ENCODE data around the gene EEF1AKMT3.

The EEF1AKMT3 gene

DNA sequence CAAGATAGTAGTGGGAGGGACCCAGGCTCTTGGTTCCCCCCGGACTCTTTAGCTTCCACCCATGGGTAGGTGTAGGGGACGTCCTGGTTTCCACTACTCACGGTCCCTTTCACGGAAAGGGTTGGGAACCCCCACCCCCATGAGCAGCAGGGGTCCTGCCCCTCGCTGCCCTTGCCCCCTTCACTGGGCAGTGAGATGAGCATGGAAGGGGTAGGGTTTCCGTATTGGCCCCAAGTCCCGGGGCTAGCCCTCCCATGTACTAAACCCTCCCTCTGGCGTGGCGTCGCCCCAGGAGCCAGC is 46.6 kb upstream of the EEF1AKMT3 start:
- H3K4me3 ChIP-seq (ENCODE audit: control insufficient read depth in 1 of 7, extremely low read depth in 1 of 7, insufficient read depth in 4 of 7, low read depth in 2 of 7, low read length in 6 of 7), result no peak overlapping the region
- H3K27me3 ChIP-seq (replicated peaks in 2 of 5; ENCODE audit: control insufficient read depth in 4 of 5, insufficient read depth in 5 of 5, low read length in 4 of 5), result no peaks in the 10 kb centered on the region
- peaks cover 0 to 2% (median 0%) of the 10 kb centered on the region in 4 experiments for H3K4me1 ChIP-seq (ENCODE audit: control extremely low read depth in 1 of 4, control insufficient read depth in 4 of 4, insufficient read depth in 4 of 4, low read length in 3 of 4)
- no peak overlapping the region for H3K27ac ChIP-seq (ENCODE audit: insufficient read depth in 1 of 2, low read depth in 1 of 2, low read length in 2 of 2, poor library complexity in 1 of 2, severe bottlenecking in 2 of 2)
- no peaks in the 10 kb centered on the region for H3K9me3 ChIP-seq (ENCODE audit: control extremely low read depth in 1 of 5, control insufficient read depth in 4 of 5, insufficient read depth in 2 of 5, low read depth in 1 of 5, low read length in 4 of 5)
- WGBS (ENCODE audit: insufficient coverage), result 92% methylated on average over 8 of the region's 10 CpGs
- POLR2A ChIA-PET, result no interaction called here
- DNase-seq, result no peak
- CTCF ChIA-PET, result interaction anchor here (1.0 to 2.7 kb wide), 3 partner anchors 13 to 145 kb away, joined by 3 to 11 read pairs (median 10); partner anchors contain the start of gene AGAP2
- H3K36me3 ChIP-seq (ENCODE audit: control insufficient read depth in 4 of 4, insufficient read depth in 4 of 4, low read length in 3 of 4), result peaks cover 13 to 82% (median 49%) of the 10 kb centered on the region in 4 experiments

GRCh38 chr12:57726151-57726883 is 46.1 kb upstream of the EEF1AKMT3 start:
- Histone ChIP-seq H3K9me3 (ENCODE audit: control extremely low read depth in 1 of 5, control insufficient read depth in 4 of 5, insufficient read depth in 2 of 5, low read depth in 1 of 5, low read length in 4 of 5) (no peaks in the 10 kb centered on the region), H3K36me3 (ENCODE audit: control insufficient read depth in 4 of 4, insufficient read depth in 4 of 4, low read length in 3 of 4) (peaks cover 9 to 82% (median 51%) of the 10 kb centered on the region in 4 experiments), H3K27ac (ENCODE audit: insufficient read depth in 1 of 2, low read depth in 1 of 2, low read length in 2 of 2, poor library complexity in 1 of 2, severe bottlenecking in 2 of 2) (no peak overlapping the region), H3K4me3 (ENCODE audit: control insufficient read depth in 1 of 7, extremely low read depth in 1 of 7, insufficient read depth in 4 of 7, low read depth in 2 of 7, low read length in 6 of 7) (peak overlapping the region in 1 of 7 experiments; percentile 43), H3K4me1 (ENCODE audit: control extremely low read depth in 1 of 4, control insufficient read depth in 4 of 4, insufficient read depth in 4 of 4, low read length in 3 of 4) (peaks cover 0 to 2% (median 0%) of the 10 kb centered on the region in 4 experiments), H3K27me3 (replicated peaks in 2 of 5; ENCODE audit: control insufficient read depth in 4 of 5, insufficient read depth in 5 of 5, low read length in 4 of 5) (no peaks in the 10 kb centered on the region)
- ChIA-PET CTCF (interaction anchor here (1.0 to 2.7 kb wide), 3 partner anchors 13 to 145 kb away, joined by 3 to 11 read pairs (median 10); partner anchors contain the start of gene AGAP2), POLR2A (no interaction called here)
- DNase-seq, result peak; percentile 22 to 65 (median 62)
- 93% methylated on average over 50 of the region's 79 CpGs for WGBS (ENCODE audit: insufficient coverage)

- no peak for DNase-seq
- H3K27ac ChIP-seq (ENCODE audit: insufficient read depth in 1 of 2, low read depth in 1 of 2, low read length in 2 of 2, poor library complexity in 1 of 2, severe bottlenecking in 2 of 2), result no peak overlapping the region
- ChIA-PET POLR2A (no interaction called here), CTCF (interaction anchor here (1.5 to 2.7 kb wide), 3 partner anchors 12 to 28 kb away, joined by 4 to 11 read pairs (median 10); partner anchors contain the start of gene AGAP2)
- H3K4me3 ChIP-seq (ENCODE audit: control insufficient read depth in 1 of 7, extremely low read depth in 1 of 7, insufficient read depth in 4 of 7, low read depth in 2 of 7, low read length in 6 of 7), result no peak overlapping the region
- peaks cover 4 to 82% (median 51%) of the 10 kb centered on the region in 4 experiments for H3K36me3 ChIP-seq (ENCODE audit: control insufficient read depth in 4 of 4, insufficient read depth in 4 of 4, low read length in 3 of 4)
- peaks cover 0 to 2% (median 0%) of the 10 kb centered on the region in 4 experiments for H3K4me1 ChIP-seq (ENCODE audit: control extremely low read depth in 1 of 4, control insufficient read depth in 4 of 4, insufficient read depth in 4 of 4, low read length in 3 of 4)
- 98% methylated on average over 61 of the region's 76 CpGs for WGBS (ENCODE audit: insufficient coverage)
- no peaks in the 10 kb centered on the region for H3K9me3 ChIP-seq (ENCODE audit: control extremely low read depth in 1 of 5, control insufficient read depth in 4 of 5, insufficient read depth in 2 of 5, low read depth in 1 of 5, low read length in 4 of 5)
- H3K27me3 ChIP-seq (replicated peaks in 2 of 5; ENCODE audit: control insufficient read depth in 4 of 5, insufficient read depth in 5 of 5, low read length in 4 of 5), result no peaks in the 10 kb centered on the region
These were observed 45.3 kb upstream of the EEF1AKMT3 start for GRCh38 chr12:57726884-57727757.

- no peak for DNase-seq
- POLR2A ChIA-PET, result interaction anchor here (0.7 kb wide), 1 partner anchor 14 kb away, joined by 4 read pairs; no protein-coding TSS in a partner anchor
- WGBS (ENCODE audit: insufficient coverage), result over 99% methylated on average over 10 of the region's 21 CpGs
- no peaks in the 10 kb centered on the region for H3K27me3 ChIP-seq (replicated peaks in 2 of 5; ENCODE audit: control insufficient read depth in 4 of 5, insufficient read depth in 5 of 5, low read length in 4 of 5)
- no peaks in the 10 kb centered on the region for H3K9me3 ChIP-seq (ENCODE audit: control extremely low read depth in 1 of 5, control insufficient read depth in 4 of 5, insufficient read depth in 2 of 5, low read depth in 1 of 5, low read length in 4 of 5)
- H3K4me1 ChIP-seq (ENCODE audit: control extremely low read depth in 1 of 4, control insufficient read depth in 4 of 4, insufficient read depth in 4 of 4, low read length in 3 of 4), result peaks cover 0 to 2% (median 0%) of the 10 kb centered on the region in 4 experiments
- peaks cover 8 to 86% (median 56%) of the 10 kb centered on the region in 4 experiments for H3K36me3 ChIP-seq (ENCODE audit: control insufficient read depth in 4 of 4, insufficient read depth in 4 of 4, low read length in 3 of 4)
- CTCF ChIA-PET, result interaction anchor here (1.5 to 2.7 kb wide), 4 partner anchors 11 to 29 kb away, joined by 4 to 10 read pairs (median 6); partner anchors contain the start of gene AGAP2
- no peak overlapping the region for H3K4me3 ChIP-seq (ENCODE audit: control insufficient read depth in 1 of 7, extremely low read depth in 1 of 7, insufficient read depth in 4 of 7, low read depth in 2 of 7, low read length in 6 of 7)
- no peak overlapping the region for H3K27ac ChIP-seq (ENCODE audit: insufficient read depth in 1 of 2, low read depth in 1 of 2, low read length in 2 of 2, poor library complexity in 1 of 2, severe bottlenecking in 2 of 2)
These were observed 44.5 kb upstream of the EEF1AKMT3 start for GRCh38 chr12:57727758-57728395.

- no peak for DNase-seq
- ChIA-PET POLR2A (no interaction called here), CTCF (interaction anchor here (0.6 to 2.7 kb wide), 4 partner anchors 12 to 481 kb away, joined by 3 to 9 read pairs (median 4); no protein-coding TSS in a partner anchor)
- Histone ChIP-seq H3K36me3 (ENCODE audit: control insufficient read depth in 4 of 4, insufficient read depth in 4 of 4, low read length in 3 of 4) (peaks cover 12 to 90% (median 70%) of the 10 kb centered on the region in 4 experiments), H3K4me3 (ENCODE audit: control insufficient read depth in 1 of 7, extremely low read depth in 1 of 7, insufficient read depth in 4 of 7, low read depth in 2 of 7, low read length in 6 of 7) (no peak overlapping the region), H3K27me3 (replicated peaks in 2 of 5; ENCODE audit: control insufficient read depth in 4 of 5, insufficient read depth in 5 of 5, low read length in 4 of 5) (no peaks in the 10 kb centered on the region), H3K27ac (ENCODE audit: insufficient read depth in 1 of 2, low read depth in 1 of 2, low read length in 2 of 2, poor library complexity in 1 of 2, severe bottlenecking in 2 of 2) (no peak overlapping the region), H3K9me3 (ENCODE audit: control extremely low read depth in 1 of 5, control insufficient read depth in 4 of 5, insufficient read depth in 2 of 5, low read depth in 1 of 5, low read length in 4 of 5) (no peaks in the 10 kb centered on the region), H3K4me1 (ENCODE audit: control extremely low read depth in 1 of 4, control insufficient read depth in 4 of 4, insufficient read depth in 4 of 4, low read length in 3 of 4) (peaks cover 0 to 2% (median 0%) of the 10 kb centered on the region in 4 experiments)
- WGBS (ENCODE audit: insufficient coverage), result 65% methylated on average over 3 of the region's 5 CpGs
These were observed 43.0 kb upstream of the EEF1AKMT3 start for GRCh38 chr12:57729321-57729844.

DNA sequence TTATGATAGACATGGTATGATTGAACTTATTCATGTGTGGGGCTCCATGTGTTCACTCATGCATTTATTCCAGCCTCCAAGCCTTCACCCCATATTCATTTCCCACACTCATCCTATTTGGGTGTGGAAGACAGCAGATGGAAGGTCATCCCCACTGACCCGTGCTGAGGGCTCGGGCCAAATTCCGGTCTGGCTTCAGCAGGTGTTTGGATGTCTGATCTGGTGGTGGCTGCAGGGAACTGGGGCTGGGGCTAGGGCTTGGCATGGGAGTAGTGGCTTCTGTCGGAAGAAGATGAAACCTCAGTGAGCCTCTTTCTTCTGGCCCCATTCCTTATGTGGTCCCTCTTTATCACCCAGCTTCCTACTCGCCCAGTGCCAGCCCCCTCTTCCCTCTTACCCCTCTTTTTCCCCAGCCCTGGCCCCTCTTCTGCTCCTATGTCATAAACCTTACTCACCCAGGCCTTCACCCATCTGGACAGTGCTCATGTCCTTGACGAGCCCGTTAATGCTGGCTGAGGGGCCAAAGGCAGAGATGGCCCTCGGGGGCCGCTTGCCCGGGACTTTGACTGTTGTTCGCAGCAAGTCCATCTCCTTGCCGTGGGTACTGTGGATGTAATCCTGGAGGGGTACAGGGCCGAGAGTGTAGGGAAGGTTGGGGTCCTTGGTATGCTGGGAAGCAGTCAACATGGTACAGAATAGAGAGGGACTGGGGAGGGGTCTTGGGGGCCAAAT is 41.9 kb upstream of the EEF1AKMT3 start:
- POLR2A ChIA-PET, result interaction anchor here (1.2 kb wide), 1 partner anchor 10 kb away, joined by 7 read pairs; no protein-coding TSS in a partner anchor
- 97% methylated on average over 7 of the region's 13 CpGs for WGBS (ENCODE audit: insufficient coverage)

More for the DNA sequence above, 41.9 kb upstream of the EEF1AKMT3 start:
- H3K9me3 ChIP-seq (ENCODE audit: control extremely low read depth in 1 of 5, control insufficient read depth in 4 of 5, insufficient read depth in 2 of 5, low read depth in 1 of 5, low read length in 4 of 5), result no peaks in the 10 kb centered on the region
- no peak overlapping the region for H3K27ac ChIP-seq (ENCODE audit: insufficient read depth in 1 of 2, low read depth in 1 of 2, low read length in 2 of 2, poor library complexity in 1 of 2, severe bottlenecking in 2 of 2)
- DNase-seq, result no peak
- no peaks in the 10 kb centered on the region for H3K27me3 ChIP-seq (replicated peaks in 2 of 5; ENCODE audit: control insufficient read depth in 4 of 5, insufficient read depth in 5 of 5, low read length in 4 of 5)
- no peak overlapping the region for H3K4me3 ChIP-seq (ENCODE audit: control insufficient read depth in 1 of 7, extremely low read depth in 1 of 7, insufficient read depth in 4 of 7, low read depth in 2 of 7, low read length in 6 of 7)
- H3K36me3 ChIP-seq (ENCODE audit: control insufficient read depth in 4 of 4, insufficient read depth in 4 of 4, low read length in 3 of 4), result peaks cover 14 to 95% (median 79%) of the 10 kb centered on the region in 4 experiments
- no peaks in the 10 kb centered on the region for H3K4me1 ChIP-seq (ENCODE audit: control extremely low read depth in 1 of 4, control insufficient read depth in 4 of 4, insufficient read depth in 4 of 4, low read length in 3 of 4)
- CTCF ChIA-PET, result interaction anchor here (2.7 kb wide), 1 partner anchor 11 kb away, joined by 9 read pairs; no protein-coding TSS in a partner anchor

Measured in common myeloid progenitor, CD34-positive (primary cell).